GM18951 (cell line): Measurements from ENCODE around the gene YBEY.

ENCODE experiments used
- POLR2A ChIP-seq: IDR thresholded peaks from 4 replicates; pipeline ENCODE4 v1.6.1; 2011; ENCODE audit warnings: mild to moderate bottlenecking; ENCODE audit not compliant: insufficient read length, insufficient read depth; ENCODE audit errors: extremely low read depth
- in situ Hi-C: fragments of 300-500 bp; cut with MboI; formaldehyde crosslinking; loops from one replicate; pipeline ENCODE4 v1.12.0; 2022; ENCODE audit warnings: low sequenced_read_pairs, mixed read lengths, inconsistent platforms; ENCODE audit not compliant: unreplicated experiment

YBEY gene

DNA sequence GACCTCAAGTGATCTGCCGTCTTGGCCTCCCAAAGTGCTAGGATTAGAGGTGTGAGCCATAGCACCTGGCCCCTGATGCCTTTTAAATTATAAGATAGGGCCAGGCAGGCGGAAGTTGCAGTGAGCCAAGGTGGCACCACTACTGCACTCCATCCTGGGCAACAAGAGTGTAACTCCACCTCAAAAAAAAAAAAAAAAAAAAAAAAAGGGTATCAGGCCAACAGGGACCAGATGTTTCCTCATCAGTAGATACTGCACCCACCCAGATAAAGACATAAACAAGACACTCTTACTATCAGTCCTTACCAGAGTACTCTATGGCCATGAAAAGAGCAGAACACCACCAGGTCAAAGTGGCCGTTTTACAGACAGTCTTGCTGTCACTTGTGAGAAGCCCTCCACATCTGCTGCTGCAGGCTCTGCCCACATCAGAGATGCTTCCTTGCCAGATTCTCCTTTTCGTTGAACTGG lies 34.2 kb downstream of the YBEY start:
- in situ Hi-C loops, result no loop called here
- TF ChIP-seq POLR2A, result no peak

DNA sequence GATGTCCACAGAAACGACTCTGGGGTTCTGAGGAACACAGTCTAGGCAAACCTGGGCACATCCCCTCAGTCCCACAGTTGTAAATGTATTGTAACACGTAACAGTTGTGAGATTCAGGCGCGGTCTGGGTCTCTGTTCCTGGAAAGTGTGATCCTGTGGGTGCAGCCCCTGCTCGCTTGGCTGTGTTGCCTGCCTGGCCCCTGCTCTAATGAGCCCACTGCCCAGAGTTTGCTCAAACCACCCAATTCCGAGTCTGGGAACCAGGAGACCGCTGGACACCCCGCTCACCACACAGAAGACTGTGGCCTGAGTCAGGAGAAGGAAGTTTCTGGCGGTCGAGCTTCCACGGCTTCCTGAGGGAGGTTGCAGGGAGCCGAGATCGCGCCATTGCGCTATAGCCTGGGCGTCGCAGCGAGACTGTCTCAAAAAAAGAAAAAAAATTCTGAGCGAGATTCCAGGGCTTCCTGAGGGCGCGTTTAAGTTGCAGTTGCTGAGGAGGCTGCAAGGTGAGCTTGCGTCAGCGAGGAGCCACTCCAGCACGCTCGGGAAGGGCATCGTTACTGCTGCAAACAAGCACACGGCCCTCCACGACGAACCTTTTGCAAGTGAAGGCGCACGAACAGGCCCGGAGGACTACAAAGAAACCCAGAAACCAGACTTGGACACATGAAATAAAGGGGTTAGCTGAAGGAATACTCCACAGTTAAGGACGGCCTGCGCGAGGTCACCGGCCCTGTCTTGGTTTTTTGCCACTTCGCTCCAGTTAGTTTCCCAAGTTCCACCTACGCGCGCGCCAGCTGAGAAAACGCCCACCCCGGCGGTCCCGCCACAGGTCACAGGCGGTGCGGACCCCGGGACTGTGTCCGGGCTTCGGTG lies 36.4 kb downstream of the YBEY start:
- in situ Hi-C loops, result no loop called here
- TF ChIP-seq POLR2A, result no peak

DNA sequence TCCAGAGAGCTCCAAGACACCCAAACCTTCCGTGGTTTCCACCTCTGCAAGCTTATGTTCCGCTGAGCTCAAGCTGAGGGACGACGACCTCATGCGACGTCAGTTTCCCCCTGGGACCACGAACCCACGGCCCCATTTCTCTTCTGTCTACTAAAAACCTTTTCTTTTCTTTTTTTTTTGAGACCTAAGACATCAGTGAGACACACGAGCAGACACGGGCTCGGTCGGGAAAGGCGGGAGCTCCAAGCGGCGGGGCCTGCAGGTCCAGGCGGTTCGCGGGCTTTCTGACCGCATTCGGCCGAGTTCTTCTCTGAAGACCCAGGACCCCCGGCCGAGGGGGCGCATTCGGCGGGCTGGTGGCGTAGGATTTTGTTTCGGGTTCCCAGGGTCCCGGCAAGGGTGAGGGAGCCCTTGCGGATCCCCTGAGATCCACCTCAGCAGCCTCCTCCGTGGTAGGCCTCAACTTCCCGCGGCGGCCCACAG lies 37.1 kb downstream of the YBEY start:
- TF ChIP-seq POLR2A, result no peak
- in situ Hi-C loops, result no loop called here

DNA sequence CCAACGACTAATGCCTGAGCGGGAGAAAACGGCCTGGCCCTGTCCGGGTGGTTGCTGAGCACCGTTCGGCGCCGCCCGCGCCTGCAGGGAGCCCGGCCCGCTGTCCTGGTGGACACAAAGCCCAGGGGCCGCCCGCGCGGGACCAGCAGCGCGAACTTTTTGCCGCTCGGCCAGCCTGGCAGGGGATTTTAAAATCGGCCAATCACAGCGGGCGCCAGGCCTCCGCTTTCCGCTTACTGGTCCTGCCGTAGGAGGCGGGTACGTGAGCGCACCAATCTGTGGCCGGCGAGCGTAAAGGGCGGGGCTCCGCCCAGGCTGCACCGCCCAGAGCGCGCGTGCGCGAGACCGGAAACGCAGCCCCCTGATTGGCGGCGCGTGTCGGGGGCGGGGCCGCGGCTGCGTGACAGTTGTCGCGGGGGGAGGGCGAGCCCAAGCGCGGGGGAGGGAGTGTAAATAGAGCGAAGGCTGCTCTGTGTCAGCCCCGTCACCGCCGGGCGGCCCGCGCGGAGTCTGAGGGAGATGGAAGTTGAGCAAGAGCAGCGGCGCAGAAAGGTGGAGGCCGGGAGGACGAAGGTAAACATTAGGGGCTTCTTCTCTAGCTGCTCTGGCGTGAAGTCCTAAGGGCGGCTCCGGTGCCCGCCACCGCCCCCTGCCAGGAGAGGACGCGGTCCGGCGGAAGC lies 37.7 kb downstream of the YBEY start, which contains the start of the genes C21orf58 and PCNT:
C21orf58 (minus strand) TSS at position 161 of the 680 bp plus-strand sequence. CDS start 1,132 bp downstream, outside the sequence.
PCNT (plus strand) TSS at position 447 of the 680 bp plus-strand sequence; CDS start at position 520, 73 bp downstream.
- in situ Hi-C loops, result no loop called here

DNA sequence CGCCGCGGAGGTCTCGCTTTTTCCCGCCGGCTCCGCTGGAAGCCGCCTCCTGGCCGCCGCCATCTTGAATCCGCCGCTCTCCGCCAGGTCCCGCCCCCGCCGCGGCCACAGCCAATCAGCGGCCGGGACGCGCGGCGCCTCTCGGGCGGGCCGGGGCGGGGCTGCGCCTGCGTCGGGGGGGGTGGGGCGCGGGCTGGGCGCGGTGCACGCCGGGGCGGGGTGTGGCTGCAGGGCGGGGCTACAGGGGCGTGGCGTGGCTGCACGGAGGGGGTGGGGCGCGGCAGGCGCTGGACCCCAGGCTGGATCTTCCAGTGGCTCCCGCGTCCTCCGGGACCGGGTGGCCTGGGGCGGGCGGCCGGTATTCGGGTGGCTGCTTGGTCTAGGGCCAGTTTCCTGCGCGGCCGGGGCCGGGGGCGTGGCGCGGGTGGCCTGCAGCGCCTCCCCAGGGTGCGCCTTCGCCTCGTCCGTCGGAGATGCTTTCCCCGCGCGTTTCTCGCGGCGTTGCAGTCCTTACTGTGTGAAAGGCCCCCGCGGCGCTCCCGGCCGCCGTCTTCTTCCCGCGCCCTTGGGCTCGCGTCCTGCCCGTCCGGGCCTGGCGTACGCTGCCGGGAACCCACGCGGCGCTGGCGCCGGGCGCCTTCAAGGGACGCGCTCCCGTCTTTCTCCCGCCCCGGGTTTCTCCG lies 38.4 kb downstream of the YBEY start:
- TF ChIP-seq POLR2A, result peak; percentile 62
- in situ Hi-C loops, result no loop called here

More for the DNA sequence above, 37.7 kb downstream of the YBEY start, which contains the start of the genes C21orf58 and PCNT:
- peak; percentile 85 for TF ChIP-seq POLR2A

DNA sequence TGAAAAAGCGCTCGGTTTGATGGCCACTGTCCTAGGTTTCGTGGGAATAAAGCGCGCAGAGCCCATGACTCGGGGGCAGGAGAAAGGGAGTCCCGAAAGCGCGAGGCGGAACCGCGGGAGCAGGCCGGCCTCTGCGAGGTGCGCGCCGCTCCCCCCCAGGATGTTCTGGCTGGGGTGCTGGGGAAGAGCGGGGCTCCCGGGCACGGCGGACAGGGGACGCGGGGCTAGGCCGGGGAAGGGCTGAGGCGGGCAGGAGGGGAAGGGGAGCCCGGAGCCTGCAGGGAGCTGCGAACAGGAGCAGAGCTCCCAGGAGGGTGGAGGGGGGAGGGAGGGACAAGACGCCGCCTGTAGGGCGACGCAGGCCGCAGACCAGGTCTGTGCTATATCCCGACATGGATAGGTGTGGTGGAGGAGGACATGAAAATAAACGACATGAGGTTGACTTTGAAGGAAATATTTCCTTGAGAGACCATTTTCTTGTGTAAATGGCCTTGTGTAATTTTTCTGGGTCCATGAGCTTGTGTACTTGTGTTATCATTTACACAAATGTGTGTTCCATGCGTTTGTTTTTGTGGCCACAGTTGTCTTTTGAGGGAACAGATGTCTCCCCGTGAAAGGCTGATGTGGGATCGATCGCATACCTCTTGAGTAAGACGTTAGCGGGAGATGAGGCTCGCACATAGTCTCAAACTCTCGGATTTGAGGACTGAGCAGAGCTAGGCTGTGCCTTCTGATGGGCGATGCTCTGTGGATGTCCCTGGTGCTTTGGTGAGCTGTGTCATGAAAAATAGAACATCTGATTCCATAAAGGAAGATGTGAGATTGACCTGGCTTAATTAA lies 39.2 kb downstream of the YBEY start:
- in situ Hi-C loops, result no loop called here
- no peak for TF ChIP-seq POLR2A

DNA sequence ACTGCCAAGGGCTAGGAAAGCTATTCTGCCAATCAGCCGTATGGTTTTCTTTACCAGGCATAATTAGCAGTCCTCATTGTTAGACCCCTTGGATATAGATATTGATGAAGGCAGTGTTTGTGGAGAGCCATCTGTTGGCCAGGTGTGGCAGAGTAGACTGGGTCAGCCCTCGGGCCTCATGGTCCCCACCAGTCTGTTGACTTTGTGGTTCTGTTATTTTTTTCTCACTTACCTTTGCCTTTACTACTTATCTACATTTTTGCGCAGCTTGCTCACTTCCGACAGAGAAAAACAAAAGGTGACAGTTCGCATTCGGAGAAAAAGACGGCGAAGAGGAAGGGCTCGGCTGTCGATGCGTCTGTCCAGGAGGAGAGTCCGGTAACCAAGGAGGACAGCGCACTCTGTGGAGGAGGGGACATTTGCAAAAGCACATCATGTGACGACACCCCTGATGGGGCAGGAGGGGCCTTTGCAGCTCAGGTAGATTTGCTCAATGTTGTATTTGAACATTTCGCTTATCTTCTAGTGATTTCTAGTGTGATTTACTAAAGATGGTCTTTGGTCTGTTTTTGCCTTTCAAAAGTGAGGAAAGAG lies 40.1 kb downstream of the YBEY start:
- in situ Hi-C loops, result no loop called here

DNA sequence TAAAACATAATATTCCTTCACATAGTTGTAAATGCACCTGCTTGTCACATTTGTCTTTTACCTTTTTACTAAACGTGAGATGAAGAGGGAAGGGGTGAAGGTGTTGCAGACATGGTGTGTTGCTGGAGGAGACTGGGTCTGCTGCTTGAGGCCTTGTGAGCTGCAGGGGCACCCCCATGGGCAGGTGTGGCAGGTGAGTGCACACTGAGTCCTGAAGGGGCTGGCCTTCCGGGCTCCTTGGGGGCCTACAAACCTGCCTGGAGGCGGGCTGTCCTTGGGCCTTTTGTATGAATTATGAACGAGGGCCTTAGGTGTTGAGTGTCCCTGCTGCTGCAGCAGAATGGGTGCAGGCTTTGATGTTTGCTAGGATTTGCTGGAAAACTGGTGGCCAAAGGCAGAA lies 41.6 kb downstream of the YBEY start:
- in situ Hi-C loops, result no loop called here

More for the DNA sequence above, 40.1 kb downstream of the YBEY start:
- no peak for TF ChIP-seq POLR2A

DNA sequence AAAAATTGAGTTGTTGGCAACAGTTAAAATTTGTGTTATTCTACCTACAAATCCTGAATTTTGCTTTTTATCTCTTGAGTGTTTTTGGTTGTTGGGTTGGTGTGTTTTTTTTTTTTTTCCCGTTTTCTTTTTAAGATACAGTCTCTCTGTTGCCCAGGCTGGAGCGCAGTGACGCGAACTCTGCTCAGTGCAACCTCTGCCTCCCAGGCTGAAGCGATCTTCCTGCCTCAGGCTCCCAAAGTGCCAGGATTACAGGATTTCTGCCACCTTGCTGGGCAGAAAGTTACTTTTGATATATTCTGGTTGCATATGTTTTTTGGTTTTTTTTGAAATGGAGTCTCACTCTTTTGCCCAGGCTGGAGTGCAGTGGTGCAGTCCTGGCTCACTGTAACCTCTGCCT lies 42.0 kb downstream of the YBEY start:
- no peak for TF ChIP-seq POLR2A

More for the DNA sequence above, 41.6 kb downstream of the YBEY start:
- no peak for TF ChIP-seq POLR2A

DNA sequence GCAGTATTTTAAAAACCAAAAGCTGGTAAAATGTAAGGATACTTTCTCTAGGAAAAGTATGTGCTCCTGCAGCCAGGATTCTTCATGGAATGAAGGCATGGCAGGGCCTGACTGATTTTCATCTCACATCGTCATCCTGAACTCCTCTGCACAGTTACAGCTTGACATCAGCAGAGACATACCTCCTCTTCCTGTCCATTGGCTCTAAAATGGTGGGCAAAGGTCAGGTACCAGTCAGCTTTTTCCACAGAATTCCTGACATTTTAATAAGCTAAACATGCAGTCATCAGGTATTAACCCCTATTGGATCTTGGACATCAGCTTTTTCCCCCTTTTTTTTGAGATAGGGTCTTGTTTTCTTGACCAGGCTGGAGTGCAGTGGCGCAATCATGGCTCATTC lies 43.7 kb downstream of the YBEY start:
- in situ Hi-C loops, result no loop called here
- no peak for TF ChIP-seq POLR2A

More for the DNA sequence above, 42.0 kb downstream of the YBEY start:
- in situ Hi-C loops, result no loop called here

DNA sequence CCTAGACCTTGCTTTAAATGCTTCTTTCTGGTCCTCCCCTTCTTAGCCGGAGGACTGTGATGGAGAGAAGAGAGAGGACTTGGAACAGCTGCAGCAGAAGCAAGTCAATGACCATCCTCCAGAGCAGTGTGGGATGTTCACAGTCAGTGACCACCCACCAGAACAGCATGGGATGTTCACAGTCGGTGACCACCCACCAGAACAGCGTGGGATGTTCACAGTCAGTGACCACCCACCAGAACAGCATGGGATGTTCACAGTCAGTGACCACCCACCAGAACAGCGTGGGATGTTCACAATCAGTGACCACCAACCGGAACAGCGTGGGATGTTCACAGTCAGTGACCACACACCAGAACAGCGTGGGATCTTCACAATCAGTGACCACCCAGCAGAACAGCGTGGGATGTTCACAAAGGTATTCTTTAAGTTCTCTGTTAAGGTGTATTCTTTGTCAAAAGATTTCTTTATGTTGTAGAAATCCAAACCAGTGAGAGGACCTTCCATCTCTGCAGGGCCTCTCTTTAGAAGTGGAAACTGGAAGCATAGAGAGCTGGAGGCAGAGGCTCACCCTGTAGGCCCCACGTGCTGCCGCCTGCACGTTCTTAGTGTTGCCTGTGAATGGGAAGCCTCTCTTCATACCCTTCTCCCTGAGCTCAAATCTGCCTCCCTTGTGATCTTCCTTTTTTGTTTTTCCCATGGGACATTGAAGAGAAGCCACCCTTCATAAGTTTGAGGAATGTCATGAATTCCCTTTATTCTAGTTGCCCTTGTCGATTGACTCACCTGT lies 48.4 kb downstream of the YBEY start:
- no peak for TF ChIP-seq POLR2A
- in situ Hi-C loops, result no loop called here
